Skeletal muscle tissue (tissue), 4 donors: ENCODE data around the gene DCAF4. TPM values are rescaled to one million over a fixed set of nuclear protein-coding genes. Genes with fewer than 3 reads are reported as not detected.

ENCODE experiments used
- H3K27ac ChIP-seq: one replicate; pipeline ENCODE4 v1.7.0; 2013; ENCODE audit warnings: mild to moderate bottlenecking, low read depth, low read length, inconsistent platforms
- H3K27me3 ChIP-seq, 3 donors: one replicate each; pipeline ENCODE4 v1.7.0; 2013; ENCODE audit warnings: low read length in 3 of 3; ENCODE audit not compliant: control insufficient read depth in 3 of 3, insufficient read depth in 3 of 3
- H3K36me3 ChIP-seq, 3 donors: one replicate each; pipeline ENCODE4 v1.7.0; 2013; ENCODE audit warnings: low read length in 3 of 3; ENCODE audit not compliant: control insufficient read depth in 3 of 3, insufficient read depth in 3 of 3
- H3K4me1 ChIP-seq, 3 donors: one replicate each; pipeline ENCODE4 v1.7.0; 2013; ENCODE audit warnings: low read length in 3 of 3, mild to moderate bottlenecking in 3 of 3; ENCODE audit not compliant: control insufficient read depth in 3 of 3, insufficient read depth in 3 of 3
- H3K4me3 ChIP-seq, 3 donors: one replicate each; pipeline ENCODE4 v1.7.0; 2013; ENCODE audit warnings: low read length in 3 of 3
- H3K9ac ChIP-seq, 3 donors: one replicate each; pipeline ENCODE4 v1.7.0; 2013; ENCODE audit warnings: low read length in 3 of 3, mild to moderate bottlenecking in 3 of 3, moderate library complexity in 2 of 3, low read depth in 1 of 3
- H3K9me3 ChIP-seq, 3 donors: one replicate each; pipeline ENCODE4 v1.7.0; 2013; ENCODE audit warnings: low read length in 3 of 3; ENCODE audit not compliant: control insufficient read depth in 3 of 3
- total RNA-seq: library from RNA; depleted of rRNA; stranded (reverse); fragments of >200 nt; gene quantifications from one replicate; pipeline ENCODE4 v1.2.3, GENCODE V29; 2014
- donor health status: Osteomylitis.

The DCAF4 gene
- total RNA-seq, 1 donor from 2014 or later: 11.5 TPM

GRCh38 chr14:72906316-72906715 is 19.9 kb upstream of the DCAF4 start:
- peaks cover 10 to 18% (median 11%) of the 10 kb centered on the region in 3 donors for H3K4me1 ChIP-seq
- H3K9me3 ChIP-seq: no peaks in the 10 kb centered on the region
- no peak overlapping the region for H3K9ac ChIP-seq
- no peaks in the 10 kb centered on the region for H3K36me3 ChIP-seq
- H3K27ac ChIP-seq: no peak overlapping the region
- no peaks in the 10 kb centered on the region for H3K27me3 ChIP-seq
- no peak overlapping the region for H3K4me3 ChIP-seq

GRCh38 chr14:72906879-72907278 is 19.4 kb upstream of the DCAF4 start:
- H3K36me3 ChIP-seq: no peaks in the 10 kb centered on the region
- H3K9ac ChIP-seq: no peak overlapping the region
- H3K27ac ChIP-seq: no peak overlapping the region
- no peaks in the 10 kb centered on the region for H3K9me3 ChIP-seq
- no peaks in the 10 kb centered on the region for H3K27me3 ChIP-seq
- H3K4me3 ChIP-seq: no peak overlapping the region
- H3K4me1 ChIP-seq: peaks cover 6 to 12% (median 8%) of the 10 kb centered on the region in 3 donors

GRCh38 chr14:72907886-72908285 is 18.4 kb upstream of the DCAF4 start:
- Histone ChIP-seq H3K27me3 (no peaks in the 10 kb centered on the region), H3K9me3 (no peaks in the 10 kb centered on the region), H3K36me3 (no peaks in the 10 kb centered on the region), H3K4me1 (peaks cover 2 to 9% (median 3%) of the 10 kb centered on the region in 3 donors), H3K9ac (no peak overlapping the region), H3K4me3 (no peak overlapping the region), H3K27ac (no peak overlapping the region)

GRCh38 chr14:72909163-72909562 is 17.1 kb upstream of the DCAF4 start:
- Histone ChIP-seq H3K4me1 (peaks cover 2 to 4% (median 3%) of the 10 kb centered on the region in 3 donors), H3K27me3 (no peaks in the 10 kb centered on the region), H3K27ac (no peak overlapping the region)

GRCh38 chr14:72913809-72914208 is 12.5 kb upstream of the DCAF4 start:
- Histone ChIP-seq H3K36me3 (no peaks in the 10 kb centered on the region), H3K9ac (no peak overlapping the region), H3K4me1 (no peaks in the 10 kb centered on the region), H3K27ac (no peak overlapping the region), H3K4me3 (no peak overlapping the region), H3K9me3 (no peaks in the 10 kb centered on the region), H3K27me3 (no peaks in the 10 kb centered on the region)

More at GRCh38 chr14:72909163-72909562, 17.1 kb upstream of the DCAF4 start:
- Histone ChIP-seq H3K4me3 (no peak overlapping the region), H3K36me3 (no peaks in the 10 kb centered on the region), H3K9me3 (no peaks in the 10 kb centered on the region), H3K9ac (no peak overlapping the region)

GRCh38 chr14:72916174-72916573 is 10.1 kb upstream of the DCAF4 start:
- no peak overlapping the region for H3K9ac ChIP-seq
- no peak overlapping the region for H3K4me3 ChIP-seq
- H3K36me3 ChIP-seq: no peaks in the 10 kb centered on the region
- no peaks in the 10 kb centered on the region for H3K4me1 ChIP-seq
- no peak overlapping the region for H3K27ac ChIP-seq
- H3K9me3 ChIP-seq: no peaks in the 10 kb centered on the region
- H3K27me3 ChIP-seq: no peaks in the 10 kb centered on the region

GRCh38 chr14:72917094-72917802 is 9.0 kb upstream of the DCAF4 start:
- no peaks in the 10 kb centered on the region for H3K36me3 ChIP-seq
- no peaks in the 10 kb centered on the region for H3K9me3 ChIP-seq
- no peaks in the 10 kb centered on the region for H3K4me1 ChIP-seq
- H3K27ac ChIP-seq: no peak overlapping the region
- H3K27me3 ChIP-seq: no peaks in the 10 kb centered on the region
- H3K9ac ChIP-seq: no peak overlapping the region
- no peak overlapping the region for H3K4me3 ChIP-seq

- no peaks in the 10 kb centered on the region for H3K9me3 ChIP-seq
- H3K9ac ChIP-seq: no peak overlapping the region
- H3K27ac ChIP-seq: no peak overlapping the region
- no peaks in the 10 kb centered on the region for H3K36me3 ChIP-seq
- H3K27me3 ChIP-seq: no peaks in the 10 kb centered on the region
- no peaks in the 10 kb centered on the region for H3K4me1 ChIP-seq
- no peak overlapping the region for H3K4me3 ChIP-seq
Observed at GRCh38 chr14:72920008-72920407, 6.3 kb upstream of the DCAF4 start.

- Histone ChIP-seq H3K4me1 (peaks cover 3 to 6% (median 3%) of the 10 kb centered on the region in 3 donors), H3K4me3 (no peak overlapping the region), H3K27ac (no peak overlapping the region), H3K36me3 (no peaks in the 10 kb centered on the region), H3K9ac (no peak overlapping the region), H3K9me3 (no peaks in the 10 kb centered on the region), H3K27me3 (no peaks in the 10 kb centered on the region)
Observed at GRCh38 chr14:72921396-72921795, 4.9 kb upstream of the DCAF4 start.

- Histone ChIP-seq H3K27me3 (no peaks in the 10 kb centered on the region), H3K27ac (no peak overlapping the region), H3K9ac (no peak overlapping the region), H3K4me1 (peaks cover 3 to 11% (median 9%) of the 10 kb centered on the region in 3 donors), H3K4me3 (no peak overlapping the region), H3K36me3 (no peaks in the 10 kb centered on the region), H3K9me3 (no peaks in the 10 kb centered on the region)
Observed at GRCh38 chr14:72924337-72924736, 1.9 kb upstream of the DCAF4 start.
